NCI-H526 treated with DMSO at 0.1 percent for 48 hours (cell line): ENCODE data around the gene TMEM145.

Experiments used
- DNase-seq: peaks from one replicate; lab custom pipeline; 2025; lab: John Stamatoyannopoulos, UW

Gene TMEM145

DNA sequence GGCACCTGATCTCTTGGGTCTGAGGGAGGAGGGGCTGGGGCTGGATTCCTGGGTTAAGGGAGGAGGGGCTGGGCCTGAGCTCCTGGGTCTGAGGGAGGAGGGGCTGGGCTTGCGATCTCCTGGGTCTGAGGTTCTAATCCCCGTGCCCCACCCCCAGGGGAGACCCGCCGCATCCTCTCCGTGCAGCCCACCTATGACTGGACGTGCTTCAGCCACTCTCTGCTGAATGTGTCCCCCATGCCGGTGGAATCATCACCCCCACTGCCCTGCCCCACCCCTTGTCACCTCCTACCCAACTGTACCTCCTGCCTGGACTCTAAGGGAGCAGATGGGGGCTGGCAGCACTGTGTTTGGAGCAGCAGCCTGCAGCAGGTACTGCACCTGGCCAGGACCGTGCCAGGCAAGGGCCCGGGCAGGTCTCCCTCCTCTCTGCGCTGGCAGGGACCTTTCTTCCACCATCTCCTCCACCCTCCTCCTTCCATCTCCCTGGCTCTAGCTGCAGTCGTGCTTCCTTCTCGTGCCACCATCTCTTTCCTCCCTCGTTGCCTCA is 49.9 kb downstream of the TMEM145 start:
- no peak for DNase-seq

DNA sequence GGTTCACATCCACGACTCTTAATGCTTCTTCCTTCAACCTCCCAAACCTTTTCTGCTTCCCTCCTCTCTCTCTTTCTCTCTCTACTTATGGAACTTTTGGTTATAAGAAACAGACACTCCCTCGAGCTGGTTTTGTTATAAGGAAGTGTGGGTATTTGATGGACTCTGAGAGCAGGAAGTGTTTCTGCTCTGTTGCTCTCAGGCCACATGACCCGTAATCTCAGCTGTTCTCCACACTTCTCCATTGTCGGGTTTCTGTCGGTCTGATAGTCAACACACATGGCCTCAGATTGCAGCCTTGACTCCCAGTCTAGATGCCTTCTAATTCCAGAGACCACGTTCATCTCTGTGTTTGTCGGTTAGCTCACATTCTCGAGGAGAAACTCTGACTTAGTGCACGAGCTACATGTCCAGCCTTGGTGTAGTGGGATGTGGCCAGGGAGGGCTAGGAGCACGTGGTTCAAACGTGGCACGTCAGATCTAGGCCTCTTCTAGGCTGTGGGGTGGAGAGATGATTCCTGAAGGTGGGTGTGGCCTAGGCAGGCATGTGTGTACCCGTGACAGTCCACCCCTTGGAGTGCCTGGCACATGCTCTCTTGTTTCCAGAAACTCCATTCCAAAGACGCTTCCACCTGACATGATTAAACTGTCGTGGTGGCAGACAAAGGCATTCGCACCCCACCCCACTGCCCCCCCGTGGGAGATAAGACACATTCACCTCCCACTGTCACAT is 50.7 kb downstream of the TMEM145 start:
- no peak for DNase-seq

DNA sequence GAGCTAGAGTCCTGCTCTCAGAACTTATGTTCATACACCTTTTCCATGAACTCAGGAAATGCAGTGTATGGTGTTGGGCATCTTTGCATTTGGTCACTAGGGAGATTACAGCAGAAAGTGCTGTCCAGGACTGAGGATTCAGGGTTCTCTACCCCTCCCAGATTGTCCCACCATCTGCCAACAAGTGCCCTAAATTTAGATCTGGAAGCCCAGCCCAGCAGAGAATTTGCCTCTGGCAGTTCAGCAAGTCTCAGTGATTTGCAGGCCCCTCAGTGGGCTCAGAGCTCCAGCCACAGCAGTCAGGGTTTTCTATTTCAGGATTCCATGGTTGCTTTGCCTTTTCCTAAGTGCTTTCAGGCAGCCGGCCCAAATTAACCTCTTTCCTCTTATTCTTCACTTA is 53.6 kb downstream of the TMEM145 start:
- DNase-seq, result no peak

DNA sequence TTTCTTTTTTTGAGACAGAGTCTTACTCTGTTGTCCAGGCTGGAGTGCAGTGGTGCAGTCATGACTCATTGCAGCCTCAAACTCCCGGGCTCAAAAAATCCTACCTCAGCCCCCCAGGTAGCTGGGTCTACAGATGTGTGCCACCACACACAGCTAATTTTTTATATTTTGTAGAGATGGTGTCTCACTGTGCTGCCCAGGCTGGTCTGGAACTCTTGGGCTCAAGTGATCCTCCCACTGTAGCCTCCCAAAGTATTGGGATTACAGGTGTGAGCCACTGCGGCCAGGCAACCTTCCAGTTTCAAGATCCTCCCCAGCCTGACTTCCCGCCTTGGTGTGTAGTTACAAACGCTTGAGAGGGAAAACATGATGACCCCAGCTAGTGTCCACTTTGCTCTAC is 54.8 kb downstream of the TMEM145 start:
- DNase-seq, result no peak

DNA sequence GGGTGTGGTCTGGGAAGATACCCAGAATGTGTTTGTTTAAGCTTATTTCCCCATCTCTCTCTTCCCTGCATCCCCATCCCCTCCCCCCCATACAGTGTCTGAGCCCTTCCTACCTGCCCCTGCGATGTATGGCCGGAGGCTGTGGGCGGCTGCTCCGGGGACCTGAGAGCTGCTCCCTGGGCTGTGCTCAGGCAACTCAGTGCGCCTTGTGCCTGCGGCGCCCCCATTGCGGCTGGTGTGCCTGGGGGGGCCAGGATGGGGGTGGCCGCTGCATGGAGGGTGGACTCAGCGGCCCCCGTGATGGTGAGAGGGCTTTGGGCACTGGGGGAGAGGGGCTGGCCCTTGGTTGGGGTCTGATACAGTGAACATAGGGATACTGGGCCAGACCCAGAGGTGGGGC is 55.3 kb downstream of the TMEM145 start:
- no peak for DNase-seq

DNA sequence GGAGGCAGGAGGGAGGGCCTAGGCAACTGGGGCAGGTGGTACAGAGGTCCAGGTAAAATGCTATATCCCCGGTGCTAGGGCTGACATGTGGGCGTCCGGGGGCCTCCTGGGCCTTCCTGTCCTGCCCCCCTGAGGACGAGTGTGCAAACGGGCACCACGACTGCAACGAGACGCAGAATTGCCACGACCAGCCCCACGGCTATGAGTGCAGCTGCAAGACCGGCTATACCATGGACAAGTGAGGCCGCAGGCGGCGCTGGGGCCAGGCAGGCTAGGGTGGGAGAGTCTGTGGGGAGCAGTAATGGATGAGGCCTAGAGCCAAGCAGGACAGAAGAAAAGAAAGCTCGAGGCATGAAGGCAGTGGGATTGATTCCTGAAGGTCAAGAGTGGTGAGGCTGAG is 55.7 kb downstream of the TMEM145 start:
- no peak for DNase-seq

DNA sequence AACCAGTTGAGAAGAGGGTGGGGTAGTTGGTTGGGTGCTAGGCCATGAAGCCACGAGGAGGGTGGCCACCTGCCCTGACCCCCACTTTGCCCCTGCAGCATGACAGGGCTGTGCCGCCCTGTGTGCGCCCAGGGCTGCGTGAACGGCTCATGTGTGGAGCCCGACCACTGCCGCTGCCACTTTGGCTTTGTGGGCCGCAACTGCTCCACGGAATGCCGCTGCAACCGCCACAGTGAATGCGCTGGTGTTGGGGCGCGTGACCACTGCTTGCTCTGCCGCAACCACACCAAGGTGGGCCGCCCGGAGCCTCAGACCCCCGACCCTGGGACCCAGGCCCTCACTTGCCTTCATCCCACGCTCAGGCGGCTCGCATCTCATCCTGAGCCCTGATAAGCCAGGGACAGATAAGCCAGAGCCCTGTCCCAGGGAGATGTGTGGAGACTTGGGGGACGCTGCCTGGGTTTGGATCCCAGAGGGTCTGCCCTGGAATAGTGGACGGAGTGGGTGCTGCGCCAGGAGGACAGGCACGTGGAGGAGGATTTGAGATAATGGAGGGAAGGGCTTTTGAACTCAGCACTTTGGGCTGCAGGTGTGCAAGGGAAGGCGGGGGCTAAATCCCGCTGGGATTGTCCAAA is 56.4 kb downstream of the TMEM145 start:
- DNase-seq, result no peak

DNA sequence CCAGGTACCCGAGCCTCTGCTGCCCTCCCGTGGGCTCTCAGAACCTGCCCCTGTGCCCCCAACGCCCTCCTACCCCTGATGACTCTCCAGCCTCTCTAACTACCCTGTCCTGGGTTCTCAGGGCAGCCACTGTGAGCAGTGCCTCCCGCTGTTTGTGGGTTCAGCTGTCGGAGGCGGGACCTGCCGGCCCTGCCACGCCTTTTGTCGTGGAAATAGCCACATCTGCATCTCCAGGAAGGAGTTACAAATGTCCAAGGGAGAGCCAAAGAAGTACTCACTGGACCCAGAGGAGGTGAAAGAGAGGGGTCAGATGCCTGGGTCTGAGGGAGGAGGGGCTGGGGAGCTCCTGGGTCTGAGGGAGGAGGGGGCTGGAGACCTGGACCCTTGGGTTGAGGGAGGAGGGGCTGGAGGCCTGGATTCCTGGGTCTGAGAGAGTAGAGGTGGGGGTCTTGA is 57.0 kb downstream of the TMEM145 start:
- no peak for DNase-seq

DNA sequence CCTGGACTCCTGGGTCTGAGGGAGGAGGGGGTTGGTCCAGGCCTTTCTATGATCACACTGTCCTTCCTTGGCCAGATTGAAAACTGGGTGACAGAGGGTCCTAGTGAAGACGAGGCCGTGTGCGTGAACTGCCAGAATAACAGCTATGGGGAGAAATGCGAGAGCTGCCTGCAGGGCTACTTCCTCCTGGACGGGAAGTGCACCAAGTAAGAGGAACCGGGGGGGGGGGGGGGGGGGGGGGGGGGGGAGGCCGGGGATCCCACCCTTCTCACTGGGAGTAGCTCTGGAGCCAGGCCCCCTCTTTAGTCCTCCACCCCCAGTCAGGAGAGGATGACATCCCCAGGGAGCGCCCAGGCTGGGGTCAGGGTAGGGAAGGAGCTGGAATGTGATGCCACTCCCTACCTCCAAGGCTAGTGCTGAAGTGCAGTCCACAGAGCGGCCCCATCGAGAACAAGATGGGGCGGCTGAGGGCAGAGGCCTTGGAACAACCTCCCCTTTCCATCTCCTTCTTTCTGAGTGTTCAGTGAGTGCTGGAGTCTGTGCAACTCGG is 57.6 kb downstream of the TMEM145 start:
- DNase-seq, result no peak
